Measurements from ENCODE around the gene ARL13B.

The ARL13B gene

GRCh38 chr3:94099311-94099710 lies 119.4 kb downstream of the ARL13B start:
- DNase-seq (ENCODE audit: low read depth), result no peak
- H3K4me3 ChIP-seq (ENCODE audit: low read length), result no peak overlapping the region
- TF ChIP-seq, protein P1, sequence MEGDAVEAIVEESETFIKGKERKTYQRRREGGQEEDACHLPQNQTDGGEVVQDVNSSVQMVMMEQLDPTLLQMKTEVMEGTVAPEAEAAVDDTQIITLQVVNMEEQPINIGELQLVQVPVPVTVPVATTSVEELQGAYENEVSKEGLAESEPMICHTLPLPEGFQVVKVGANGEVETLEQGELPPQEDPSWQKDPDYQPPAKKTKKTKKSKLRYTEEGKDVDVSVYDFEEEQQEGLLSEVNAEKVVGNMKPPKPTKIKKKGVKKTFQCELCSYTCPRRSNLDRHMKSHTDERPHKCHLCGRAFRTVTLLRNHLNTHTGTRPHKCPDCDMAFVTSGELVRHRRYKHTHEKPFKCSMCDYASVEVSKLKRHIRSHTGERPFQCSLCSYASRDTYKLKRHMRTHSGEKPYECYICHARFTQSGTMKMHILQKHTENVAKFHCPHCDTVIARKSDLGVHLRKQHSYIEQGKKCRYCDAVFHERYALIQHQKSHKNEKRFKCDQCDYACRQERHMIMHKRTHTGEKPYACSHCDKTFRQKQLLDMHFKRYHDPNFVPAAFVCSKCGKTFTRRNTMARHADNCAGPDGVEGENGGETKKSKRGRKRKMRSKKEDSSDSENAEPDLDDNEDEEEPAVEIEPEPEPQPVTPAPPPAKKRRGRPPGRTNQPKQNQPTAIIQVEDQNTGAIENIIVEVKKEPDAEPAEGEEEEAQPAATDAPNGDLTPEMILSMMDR (IDR thresholded peaks at IDR 0.05; ENCODE audit: insufficient read depth, low read depth, low read length, missing control alignments), result no peak

- TF ChIP-seq, protein P1 (IDR thresholded peaks at IDR 0.05; ENCODE audit: insufficient read depth, low read depth, low read length, missing control alignments), result no peak
- peak; percentile 17 for DNase-seq (ENCODE audit: low read depth)
- no peak overlapping the region for H3K4me3 ChIP-seq (ENCODE audit: low read length)
These were observed 121.9 kb downstream of the ARL13B start for GRCh38 chr3:94101860-94102259.
